ENCODE measurements around the gene N4BP2L1. TPM values are rescaled to one million over a fixed set of nuclear protein-coding genes. Genes with fewer than 3 reads are reported as not detected.
A peak's percentile ranks its signal among the peaks of the same experiment; 100 is the strongest.

N4BP2L1 gene
- total RNA-seq, 2 experiments from 2014 or later, result 27.7 to 27.8 TPM

DNA sequence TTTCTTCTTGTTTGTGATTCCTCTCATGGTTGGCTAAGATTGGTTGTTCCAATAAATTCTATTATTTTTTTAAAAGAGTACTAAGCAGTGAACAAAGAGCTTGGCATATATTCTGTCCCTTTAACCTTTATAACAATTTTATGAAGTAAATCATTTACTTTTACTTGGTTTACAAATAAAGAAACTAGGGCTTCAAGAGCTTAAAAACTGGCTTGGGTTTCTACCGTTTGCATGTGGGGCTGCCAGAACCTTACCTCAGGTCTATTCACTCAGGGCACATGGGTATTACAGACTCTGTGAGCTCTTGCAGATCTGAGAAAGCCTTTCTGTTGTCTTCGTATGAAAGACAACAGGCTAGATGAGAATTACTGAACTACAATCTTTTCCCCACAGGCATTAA is 13.3 kb downstream of the N4BP2L1 start:
- no peak for ATAC-seq
- POLR2A ChIA-PET, result interaction anchor here (0.8 kb wide), 1 partner anchor 18 kb away, joined by 3 read pairs; no protein-coding TSS in a partner anchor
- Mint-ChIP-seq H3K36me3 (ENCODE audit: low read depth) (peaks cover 28% of the 10 kb centered on the region), H3K27me3 (ENCODE audit: low read depth) (no peaks in the 10 kb centered on the region), H3K9me3 (ENCODE audit: insufficient read depth) (no peaks in the 10 kb centered on the region), H3K27ac (no peak overlapping the region), H3K4me1 (ENCODE audit: low read depth) (no peaks in the 10 kb centered on the region), H3K4me3 (no peak overlapping the region)
- CTCF ChIA-PET, result interaction anchor here (0.6 to 1.3 kb wide), 9 partner anchors 11 to 92 kb away, joined by 3 to 5 read pairs (median 3); no protein-coding TSS in a partner anchor
- no peak for DNase-seq

DNA sequence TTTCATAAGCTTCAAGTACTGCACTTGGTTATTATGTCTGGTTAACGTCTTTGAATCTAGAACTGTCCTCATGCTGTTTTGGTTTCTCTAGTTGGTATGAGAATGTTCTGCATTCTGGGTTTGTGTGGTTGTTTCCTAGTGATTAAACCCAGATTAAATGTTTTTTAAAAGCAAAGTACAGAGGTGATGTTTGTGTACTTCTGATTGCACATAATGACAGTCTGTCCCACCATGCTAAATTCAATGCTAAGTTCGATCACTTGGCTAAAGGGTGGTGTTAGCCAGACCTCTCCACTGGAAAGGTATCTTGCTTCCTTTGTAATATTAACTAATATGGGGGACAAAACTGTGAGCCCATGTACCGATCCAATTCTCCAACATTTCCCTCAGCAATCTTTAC is 14.6 kb downstream of the N4BP2L1 start:
- H3K36me3 Mint-ChIP-seq (ENCODE audit: low read depth), result peaks cover 23% of the 10 kb centered on the region
- H3K9me3 Mint-ChIP-seq (ENCODE audit: insufficient read depth), result no peaks in the 10 kb centered on the region
- no peak overlapping the region for H3K4me3 Mint-ChIP-seq
- ChIA-PET CTCF (interaction anchor here (0.9 kb wide), 1 partner anchor 168 kb away, joined by 3 read pairs; no protein-coding TSS in a partner anchor), POLR2A (no interaction called here)
- H3K4me1 Mint-ChIP-seq (ENCODE audit: low read depth), result peaks cover 8% of the 10 kb centered on the region
- DNase-seq (no peak), ATAC-seq (no peak)
- no peak overlapping the region for H3K27ac Mint-ChIP-seq
- no peaks in the 10 kb centered on the region for H3K27me3 Mint-ChIP-seq (ENCODE audit: low read depth)

DNA sequence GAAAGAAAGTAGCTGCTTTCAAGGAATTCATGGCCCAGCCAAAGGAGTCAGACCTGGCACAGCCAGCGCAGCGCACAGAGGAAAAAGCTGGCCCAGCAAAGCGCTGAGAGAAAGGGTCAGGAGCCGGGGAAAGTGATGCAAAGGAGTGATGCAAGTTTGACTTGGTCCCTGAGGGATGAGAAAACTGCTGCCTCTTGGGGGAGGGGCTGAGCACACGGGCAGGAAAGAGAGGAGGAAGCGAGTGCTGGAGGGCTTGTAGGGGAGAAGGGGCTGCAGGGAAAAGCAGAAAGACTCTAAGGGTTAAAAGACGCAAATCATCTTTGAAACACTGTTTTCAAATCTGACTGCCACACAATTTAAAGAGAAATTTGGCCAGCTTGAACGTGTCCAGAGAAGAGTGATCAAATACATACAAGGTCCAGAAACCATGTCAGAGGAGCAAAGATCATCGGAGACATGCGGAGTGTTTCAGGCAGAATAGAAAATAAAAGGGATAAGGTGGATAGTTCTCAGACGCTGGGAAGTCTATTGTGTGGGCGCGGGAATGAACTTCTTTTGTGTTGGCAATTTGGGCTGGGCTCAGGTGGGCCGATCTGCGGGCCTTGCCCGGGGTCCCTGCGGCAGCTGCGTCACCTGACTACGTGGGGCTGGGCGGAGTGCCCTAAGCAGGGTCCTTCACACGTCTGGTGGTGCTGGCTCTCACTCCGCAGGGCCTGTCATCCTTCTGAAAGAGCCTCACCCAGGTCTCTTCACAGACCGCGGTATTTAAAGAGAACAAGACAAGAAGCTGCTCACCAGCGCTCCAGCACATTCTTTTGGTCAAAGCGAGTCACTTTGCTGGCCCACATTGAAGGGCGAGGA is 18.1 kb downstream of the N4BP2L1 start:
- DNase-seq (no peak), ATAC-seq (no peak)
- Mint-ChIP-seq H3K27me3 (ENCODE audit: low read depth) (no peaks in the 10 kb centered on the region), H3K27ac (no peak overlapping the region), H3K4me1 (ENCODE audit: low read depth) (peaks cover 9% of the 10 kb centered on the region), H3K36me3 (ENCODE audit: low read depth) (peaks cover 30% of the 10 kb centered on the region), H3K4me3 (no peak overlapping the region), H3K9me3 (ENCODE audit: insufficient read depth) (no peaks in the 10 kb centered on the region)
- ChIA-PET POLR2A (interaction anchor here (2.5 kb wide), 1 partner anchor 17 kb away, joined by 7 read pairs; the partner anchor contains the start of gene N4BP2L1), CTCF (interaction anchor here (0.6 kb wide), 1 partner anchor 136 kb away, joined by 3 read pairs; no protein-coding TSS in a partner anchor)

DNA sequence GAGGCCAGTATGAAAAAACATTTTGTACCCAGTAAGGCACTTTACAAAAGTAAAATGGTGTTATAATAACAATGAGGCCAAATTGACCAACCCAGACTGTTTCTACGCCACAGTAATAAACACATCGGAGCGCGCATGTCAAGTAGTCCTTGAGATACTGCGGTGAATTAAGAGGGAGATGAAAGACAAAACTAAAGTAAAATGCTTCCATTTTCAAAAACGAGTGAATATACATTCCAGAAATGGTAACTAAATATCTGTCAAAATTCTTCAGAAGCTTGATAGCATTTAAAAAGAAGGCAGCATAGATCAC is 19.0 kb downstream of the N4BP2L1 start:
- CTCF ChIA-PET, result interaction anchor here (0.6 to 1.2 kb wide), 2 partner anchors 27 to 137 kb away, joined by 3 to 4 read pairs; no protein-coding TSS in a partner anchor
- ATAC-seq (no peak), DNase-seq (no peak)
- POLR2A ChIA-PET, result interaction anchor here (2.5 kb wide), 1 partner anchor 18 kb away, joined by 7 read pairs; the partner anchor contains the start of gene N4BP2L1
- no peak overlapping the region for H3K27ac Mint-ChIP-seq
- H3K27me3 Mint-ChIP-seq (ENCODE audit: low read depth), result no peaks in the 10 kb centered on the region
- no peak overlapping the region for H3K4me3 Mint-ChIP-seq
- H3K36me3 Mint-ChIP-seq (ENCODE audit: low read depth), result peaks cover 25% of the 10 kb centered on the region
- H3K4me1 Mint-ChIP-seq (ENCODE audit: low read depth), result peaks cover 9% of the 10 kb centered on the region
- no peaks in the 10 kb centered on the region for H3K9me3 Mint-ChIP-seq (ENCODE audit: insufficient read depth)

DNA sequence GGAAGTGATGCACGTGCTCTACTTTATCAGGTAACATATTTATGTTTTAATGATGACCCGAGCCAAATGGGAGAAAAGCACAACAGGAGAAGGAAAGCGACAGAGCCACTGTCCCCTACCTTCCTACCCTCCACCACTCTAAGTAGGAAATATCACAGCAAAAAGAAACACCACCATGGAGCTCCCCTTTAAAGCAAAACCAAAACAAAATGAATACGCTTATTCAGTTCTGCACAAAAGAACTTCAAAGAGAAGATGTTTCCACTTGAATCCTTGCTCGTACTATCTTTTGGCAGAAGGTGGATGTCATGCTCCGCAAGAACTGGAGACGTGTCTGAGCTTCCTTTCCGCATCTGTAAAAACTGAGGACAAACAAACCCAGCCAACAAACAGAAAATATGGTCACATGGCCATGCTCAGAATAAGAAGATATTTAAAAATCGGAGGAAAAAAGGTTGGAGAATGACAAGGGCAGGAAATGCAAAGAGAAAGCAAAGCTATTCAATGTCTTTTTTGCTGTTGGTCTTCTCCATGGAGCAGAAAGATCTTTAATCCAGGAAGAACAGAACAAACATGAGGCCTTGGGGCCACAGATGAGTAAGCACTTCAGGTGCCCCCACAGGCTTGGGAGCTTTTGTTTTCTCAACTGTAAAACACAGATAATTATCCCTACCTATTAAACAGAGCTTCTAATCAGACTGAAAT is 19.5 kb downstream of the N4BP2L1 start:
- peaks cover 9% of the 10 kb centered on the region for H3K4me1 Mint-ChIP-seq (ENCODE audit: low read depth)
- no peak for ATAC-seq
- no peaks in the 10 kb centered on the region for H3K27me3 Mint-ChIP-seq (ENCODE audit: low read depth)
- POLR2A ChIA-PET, result interaction anchor here (2.5 kb wide), 1 partner anchor 19 kb away, joined by 7 read pairs; the partner anchor contains the start of gene N4BP2L1
- H3K27ac Mint-ChIP-seq, result no peak overlapping the region
- H3K4me3 Mint-ChIP-seq, result no peak overlapping the region
- H3K9me3 Mint-ChIP-seq (ENCODE audit: insufficient read depth), result no peaks in the 10 kb centered on the region
- H3K36me3 Mint-ChIP-seq (ENCODE audit: low read depth), result peaks cover 25% of the 10 kb centered on the region
- DNase-seq, result no peak
- CTCF ChIA-PET, result interaction anchor here (1.2 kb wide), 1 partner anchor 27 kb away, joined by 4 read pairs; no protein-coding TSS in a partner anchor

DNA sequence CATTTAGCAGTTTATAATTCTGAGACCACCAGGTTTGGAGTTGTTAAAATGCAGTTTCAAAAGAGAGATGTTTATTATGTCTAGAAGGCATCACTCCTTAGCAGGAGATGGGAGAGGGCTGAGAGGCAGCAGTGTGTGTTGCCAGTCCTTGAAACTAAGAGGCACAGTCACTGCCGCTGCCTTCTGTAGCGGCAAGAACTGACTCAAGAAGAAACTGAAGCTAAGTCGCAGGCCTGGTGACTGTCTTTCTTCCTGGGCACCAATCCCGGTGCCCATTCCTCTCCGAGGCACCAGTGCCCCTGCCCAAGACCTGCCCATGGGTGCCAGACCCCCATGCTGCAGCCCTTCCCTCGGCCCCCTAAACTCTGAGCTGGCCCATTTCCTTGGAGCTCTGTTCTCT is 20.1 kb downstream of the N4BP2L1 start:
- Mint-ChIP-seq H3K9me3 (ENCODE audit: insufficient read depth) (no peaks in the 10 kb centered on the region), H3K4me1 (ENCODE audit: low read depth) (peaks cover 9% of the 10 kb centered on the region), H3K36me3 (ENCODE audit: low read depth) (peaks cover 31% of the 10 kb centered on the region), H3K27me3 (ENCODE audit: low read depth) (no peaks in the 10 kb centered on the region), H3K27ac (no peak overlapping the region), H3K4me3 (no peak overlapping the region)
- POLR2A ChIA-PET, result interaction anchor here (2.5 kb wide), 1 partner anchor 19 kb away, joined by 7 read pairs; the partner anchor contains the start of gene N4BP2L1
- DNase-seq (no peak), ATAC-seq (no peak)
- CTCF ChIA-PET, result interaction anchor here (1.2 kb wide), 1 partner anchor 26 kb away, joined by 4 read pairs; no protein-coding TSS in a partner anchor

DNA sequence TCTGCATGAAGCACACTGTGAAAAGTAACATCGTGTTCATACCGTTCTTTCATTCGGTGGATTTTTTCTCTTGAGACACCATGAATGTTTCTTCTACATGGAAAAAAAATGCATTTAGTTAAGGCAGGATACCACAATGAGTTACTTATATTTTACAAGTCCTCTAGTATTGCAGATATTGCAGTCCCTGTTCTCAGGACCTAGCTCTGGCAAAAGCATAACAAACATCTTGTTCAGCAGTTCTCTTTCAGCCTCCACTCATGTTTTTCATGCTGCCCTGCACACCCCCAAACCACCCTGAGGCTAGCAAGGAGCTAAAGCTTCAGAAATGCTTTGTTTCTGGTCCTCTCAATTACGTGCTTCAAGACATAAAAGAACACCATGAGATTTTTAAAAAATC is 24.8 kb downstream of the N4BP2L1 start:
- Mint-ChIP-seq H3K4me3 (no peak overlapping the region), H3K27me3 (ENCODE audit: low read depth) (no peaks in the 10 kb centered on the region), H3K27ac (no peak overlapping the region), H3K4me1 (ENCODE audit: low read depth) (peaks cover under 1% of the 10 kb centered on the region), H3K9me3 (ENCODE audit: insufficient read depth) (no peaks in the 10 kb centered on the region), H3K36me3 (ENCODE audit: low read depth) (peaks cover 50% of the 10 kb centered on the region)
- ChIA-PET CTCF (no interaction called here), POLR2A (no interaction called here)
- no peak for ATAC-seq
- no peak for DNase-seq

DNA sequence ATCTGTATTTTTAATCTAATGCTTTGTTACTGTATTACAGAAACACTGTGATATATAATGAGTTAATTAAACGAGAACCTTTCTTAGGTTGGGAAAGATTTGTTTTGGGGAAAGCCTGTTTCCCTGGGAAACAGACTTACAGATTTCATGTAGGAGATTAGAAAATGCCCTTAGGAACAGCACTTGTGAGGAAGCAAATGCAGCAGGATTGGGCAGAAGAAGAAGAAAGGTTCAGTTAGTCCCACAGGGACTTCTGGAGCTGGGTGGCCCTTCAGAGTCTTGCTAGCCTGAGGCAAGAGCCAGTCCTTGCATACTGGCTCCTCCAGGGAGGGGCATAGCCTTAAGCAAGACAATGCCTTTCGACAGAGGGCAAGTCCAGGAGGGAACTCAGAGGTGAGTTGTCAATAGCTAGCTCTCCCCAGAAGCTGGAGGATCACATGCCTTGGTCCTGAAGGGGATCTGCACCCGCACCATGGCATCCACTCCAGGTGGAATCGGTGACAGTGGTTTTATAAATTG is 36.8 kb downstream of the N4BP2L1 start:
- Mint-ChIP-seq H3K36me3 (ENCODE audit: low read depth) (peaks cover 42% of the 10 kb centered on the region), H3K9me3 (ENCODE audit: insufficient read depth) (no peaks in the 10 kb centered on the region), H3K4me1 (ENCODE audit: low read depth) (peaks cover 38% of the 10 kb centered on the region), H3K27me3 (ENCODE audit: low read depth) (no peaks in the 10 kb centered on the region), H3K27ac (peak overlapping the region; percentile 69), H3K4me3 (no peak overlapping the region)
- ChIA-PET POLR2A (interaction anchor here (1.8 to 3.1 kb wide), 3 partner anchors 35 to 76 kb away, joined by 6 to 17 read pairs (median 8); partner anchors contain the start of genes BRCA2, N4BP2L1 and ZAR1L), CTCF (interaction anchor here (0.7 to 2.3 kb wide), 10 partner anchors 10 to 260 kb away, joined by 3 to 13 read pairs (median 4); partner anchors contain the start of genes N4BP2L1, N4BP2L2 and PDS5B)
- ATAC-seq (no peak), DNase-seq (no peak)

DNA sequence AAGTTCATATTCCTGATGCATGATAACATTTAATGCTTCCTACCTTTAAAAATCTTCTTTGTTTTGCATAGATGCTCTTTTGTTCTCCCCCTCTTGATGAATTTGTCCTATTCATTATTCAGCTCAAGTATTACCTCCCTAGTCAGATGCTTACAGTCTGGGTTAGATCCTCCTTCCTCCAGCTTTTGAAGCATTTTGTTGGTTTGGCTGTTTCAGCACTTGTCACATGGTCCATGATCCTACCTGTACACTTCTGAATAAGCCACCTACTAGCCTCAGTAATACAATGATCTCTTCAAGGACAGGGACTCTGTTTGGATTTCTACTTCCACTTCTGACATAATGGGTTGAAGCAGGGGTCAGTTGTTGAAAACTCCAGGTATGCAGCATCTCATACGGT is 37.4 kb downstream of the N4BP2L1 start:
- Mint-ChIP-seq H3K27ac (peak overlapping the region; percentile 69), H3K9me3 (ENCODE audit: insufficient read depth) (no peaks in the 10 kb centered on the region), H3K4me3 (peak overlapping the region; percentile 35), H3K36me3 (ENCODE audit: low read depth) (peaks cover 39% of the 10 kb centered on the region), H3K27me3 (ENCODE audit: low read depth) (no peaks in the 10 kb centered on the region), H3K4me1 (ENCODE audit: low read depth) (peaks cover 38% of the 10 kb centered on the region)
- ChIA-PET POLR2A (interaction anchor here (1.8 to 3.1 kb wide), 3 partner anchors 35 to 75 kb away, joined by 6 to 17 read pairs (median 8); partner anchors contain the start of genes BRCA2, N4BP2L1 and ZAR1L), CTCF (interaction anchor here (0.6 to 2.3 kb wide), 10 partner anchors 9 to 261 kb away, joined by 3 to 13 read pairs (median 4); partner anchors contain the start of genes N4BP2L1 and N4BP2L2)
- peak; percentile 69 for ATAC-seq
- DNase-seq, result no peak

DNA sequence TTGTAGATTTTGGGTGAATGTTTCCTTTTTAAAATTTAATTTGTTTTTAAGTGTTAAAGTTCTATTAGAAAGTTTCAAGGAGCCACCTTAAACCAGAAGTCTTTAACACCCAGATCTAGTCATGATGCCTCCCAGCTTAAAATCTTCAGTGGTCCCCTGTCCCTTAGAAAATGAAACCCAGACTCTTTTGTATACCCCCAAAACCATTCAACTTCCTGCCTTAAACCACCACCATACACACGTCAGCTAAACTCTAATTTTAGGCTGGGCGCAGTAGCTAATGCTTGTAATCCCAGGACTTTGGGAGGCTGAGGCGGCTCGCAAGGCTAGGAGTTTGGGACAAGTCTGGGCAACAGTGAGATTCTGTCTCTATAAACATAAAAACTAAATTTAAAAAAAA is 37.9 kb downstream of the N4BP2L1 start:
- peak; percentile 96 for ATAC-seq
- no peaks in the 10 kb centered on the region for H3K9me3 Mint-ChIP-seq (ENCODE audit: insufficient read depth)

DNA sequence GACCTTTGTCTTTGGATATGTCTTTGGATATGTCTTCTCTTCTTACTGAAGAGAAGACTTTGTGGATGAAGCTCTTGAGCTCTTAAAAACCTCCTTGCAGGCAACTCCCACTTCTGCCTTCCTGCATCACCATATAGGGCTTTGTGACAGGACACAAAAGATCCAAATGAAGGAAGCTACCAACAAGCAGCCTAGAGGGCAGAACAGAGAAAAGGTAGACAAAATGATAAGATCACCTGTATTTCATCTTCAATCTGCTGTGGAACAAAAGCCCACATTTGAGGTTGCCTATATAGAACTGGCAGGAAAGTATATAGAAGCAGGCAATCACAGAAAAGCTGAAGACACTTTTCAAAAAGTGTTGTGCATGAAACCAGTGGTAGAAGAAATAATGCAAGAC is 42.5 kb downstream of the N4BP2L1 start:
- POLR2A ChIA-PET, result interaction anchor here (1.0 kb wide), 1 partner anchor 23 kb away, joined by 3 read pairs; no protein-coding TSS in a partner anchor
- H3K27ac Mint-ChIP-seq, result peak overlapping the region; percentile 23

More for the DNA sequence above, 37.9 kb downstream of the N4BP2L1 start:
- H3K4me1 Mint-ChIP-seq (ENCODE audit: low read depth), result peaks cover 38% of the 10 kb centered on the region
- peaks cover 37% of the 10 kb centered on the region for H3K36me3 Mint-ChIP-seq (ENCODE audit: low read depth)
- H3K27ac Mint-ChIP-seq, result peak overlapping the region; percentile 75
- ChIA-PET POLR2A (interaction anchor here (1.8 to 3.1 kb wide), 3 partner anchors 36 to 75 kb away, joined by 6 to 17 read pairs (median 8); partner anchors contain the start of genes BRCA2, N4BP2L1 and ZAR1L), CTCF (interaction anchor here (0.6 to 2.3 kb wide), 9 partner anchors 9 to 261 kb away, joined by 3 to 13 read pairs (median 4); partner anchors contain the start of genes N4BP2L1 and N4BP2L2)
- DNase-seq, result peak; percentile 49
- H3K27me3 Mint-ChIP-seq (ENCODE audit: low read depth), result no peaks in the 10 kb centered on the region
- peak overlapping the region; percentile 16 for H3K4me3 Mint-ChIP-seq

More for the DNA sequence above, 42.5 kb downstream of the N4BP2L1 start:
- Mint-ChIP-seq H3K9me3 (ENCODE audit: insufficient read depth) (no peaks in the 10 kb centered on the region), H3K36me3 (ENCODE audit: low read depth) (peaks cover 18% of the 10 kb centered on the region), H3K4me1 (ENCODE audit: low read depth) (peaks cover 19% of the 10 kb centered on the region), H3K4me3 (no peak overlapping the region), H3K27me3 (ENCODE audit: low read depth) (no peaks in the 10 kb centered on the region)
- DNase-seq (no peak), ATAC-seq (no peak)
- CTCF ChIA-PET, result interaction anchor here (0.6 kb wide), 1 partner anchor 57 kb away, joined by 4 read pairs; no protein-coding TSS in a partner anchor

Measured in activated CD8-positive, alpha-beta T cell treated with anti-CD3 and anti-CD28 coated beads, Interleukin-2, amount 10 ng/mL, durations not matched to agents 7 days and 5 days (primary cell).